ENCODE measurements around the gene SMYD1.
"Not testable (repeated sequence)": the region's sequence is repeated elsewhere in the genome, so short reads cannot be mapped to it uniquely, and the experiment has no call there.

The SMYD1 gene

DNA sequence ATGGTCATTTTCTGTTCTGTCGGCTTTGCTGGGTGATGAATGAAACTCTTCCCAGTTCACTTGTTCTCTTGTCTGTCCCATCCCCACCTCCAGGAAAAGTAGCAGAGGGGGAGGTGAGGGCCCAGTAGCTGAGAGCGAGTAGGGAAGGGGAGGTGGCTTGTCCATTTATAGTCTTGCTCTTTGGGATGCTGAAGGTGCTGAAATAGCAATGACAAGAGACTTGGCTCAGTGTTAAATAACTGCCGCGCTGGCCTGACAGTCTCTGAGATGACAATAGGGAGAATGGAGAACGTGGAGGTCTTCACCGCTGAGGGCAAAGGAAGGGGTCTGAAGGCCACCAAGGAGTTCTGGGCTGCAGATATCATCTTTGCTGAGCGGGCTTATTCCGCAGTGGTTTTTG lies at the start of gene SMYD1:
Gene SMYD1 (plus strand): TSS at position 228 of the 400 bp plus-strand sequence. CDS start 40 bp downstream, at position 268.
- DNase-seq: no peak

DNA sequence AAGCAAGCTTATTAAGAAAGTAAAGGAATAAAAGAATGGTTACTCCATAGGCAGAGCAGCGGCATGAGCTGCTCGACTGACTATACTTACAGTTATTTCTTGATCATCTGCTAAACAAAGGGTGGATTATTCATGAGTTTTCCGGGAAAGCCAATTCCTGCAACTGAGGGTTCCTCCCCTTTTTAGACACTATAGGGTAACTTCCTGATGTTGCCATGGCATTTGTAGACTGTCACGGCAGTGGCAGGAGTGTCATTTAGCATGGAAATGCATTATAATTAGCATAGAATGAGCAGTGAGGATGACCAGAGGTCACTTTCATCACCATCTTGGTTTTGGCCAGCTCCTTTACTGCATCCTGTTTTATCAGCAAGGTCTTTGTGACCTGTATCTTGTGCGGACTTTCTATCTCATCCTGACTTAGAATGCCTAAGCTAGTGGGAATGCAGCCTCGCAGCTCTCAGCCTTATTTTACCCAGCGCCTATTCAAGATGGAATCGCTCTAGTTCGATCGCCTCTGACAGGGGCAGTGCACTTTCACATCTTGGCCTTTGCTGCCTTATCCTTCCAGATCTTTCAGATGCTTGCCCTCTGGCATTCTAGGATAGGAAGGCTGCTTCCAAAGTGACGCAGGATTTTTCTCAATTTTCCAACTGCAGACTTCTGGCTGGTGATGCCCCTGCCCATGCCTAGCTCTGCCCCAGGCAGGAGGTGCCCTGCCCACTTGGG lies 49.4 kb upstream of the SMYD1 start:
- not testable (repeated sequence) for DNase-seq

DNA sequence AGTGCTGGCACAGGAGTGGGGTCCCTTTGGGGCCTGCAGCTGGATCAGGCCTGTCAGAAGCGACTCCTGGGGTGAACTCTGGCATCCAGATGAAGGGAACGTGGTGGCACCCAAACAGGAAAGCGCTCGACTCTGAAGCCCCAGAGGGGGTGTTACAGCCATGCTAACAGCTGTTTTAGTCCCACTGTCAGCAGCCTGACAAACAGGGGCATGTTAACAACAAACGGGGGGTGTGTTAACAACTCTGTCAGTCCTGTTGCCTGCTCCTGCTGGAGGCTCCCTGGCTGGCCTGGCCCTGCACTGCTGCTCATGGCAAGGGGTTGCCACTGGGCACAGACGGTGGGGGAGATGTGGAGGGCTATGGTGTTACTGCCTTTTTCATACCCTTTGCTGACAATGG lies 48.7 kb upstream of the SMYD1 start:
- no peak for DNase-seq

DNA sequence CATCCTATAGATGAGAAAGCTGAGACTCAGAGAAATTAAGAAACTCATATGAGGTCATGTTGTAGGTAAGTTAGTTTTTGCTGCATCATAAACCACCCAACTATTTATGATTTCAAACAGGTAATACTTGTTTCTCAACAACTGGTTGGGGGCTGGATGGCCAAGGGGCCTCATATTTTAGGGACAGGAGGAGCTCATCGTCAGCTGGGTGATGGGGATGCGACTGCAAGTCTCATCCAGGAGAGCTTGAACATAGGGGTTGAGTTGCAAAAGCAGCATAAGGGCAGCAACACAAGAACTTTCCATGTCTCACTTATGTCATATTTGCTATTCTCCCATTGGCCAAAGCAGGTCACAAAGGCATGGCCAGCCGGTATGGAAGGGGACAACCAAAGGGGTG lies 47.6 kb upstream of the SMYD1 start:
- no peak for DNase-seq

DNA sequence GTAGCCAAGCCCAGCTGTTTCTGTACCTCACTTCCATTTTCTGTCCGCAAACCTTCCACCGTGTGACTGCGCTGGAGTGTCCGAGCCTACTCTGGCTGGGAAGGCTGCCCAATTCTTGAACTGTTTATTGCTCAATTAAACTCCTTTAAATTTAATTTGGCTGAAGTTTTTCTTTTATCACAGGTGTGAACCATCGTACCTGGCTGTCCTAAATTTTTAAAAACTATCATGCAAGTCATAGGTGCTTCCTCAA lies 45.0 kb upstream of the SMYD1 start:
- no peak for DNase-seq

DNA sequence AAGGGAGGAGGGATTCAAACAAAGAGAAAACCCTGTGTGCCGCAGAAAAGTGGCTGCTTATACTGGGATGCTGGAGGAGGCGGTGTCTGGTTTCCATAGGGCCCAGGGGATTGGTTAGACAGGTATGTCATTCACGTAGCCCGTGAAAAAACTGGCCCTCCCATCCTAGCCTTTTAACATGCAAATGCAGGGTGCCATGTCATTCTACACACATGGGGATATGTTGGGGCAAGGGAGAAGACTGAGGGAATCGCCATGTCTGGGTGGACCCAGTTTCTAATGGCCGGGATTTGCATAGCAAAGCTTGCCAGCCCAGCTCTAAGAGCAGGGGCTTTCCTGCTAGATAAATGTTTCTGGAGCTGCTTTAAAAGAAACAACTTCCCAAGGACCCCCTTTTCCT lies 43.1 kb upstream of the SMYD1 start:
- no peak for DNase-seq

DNA sequence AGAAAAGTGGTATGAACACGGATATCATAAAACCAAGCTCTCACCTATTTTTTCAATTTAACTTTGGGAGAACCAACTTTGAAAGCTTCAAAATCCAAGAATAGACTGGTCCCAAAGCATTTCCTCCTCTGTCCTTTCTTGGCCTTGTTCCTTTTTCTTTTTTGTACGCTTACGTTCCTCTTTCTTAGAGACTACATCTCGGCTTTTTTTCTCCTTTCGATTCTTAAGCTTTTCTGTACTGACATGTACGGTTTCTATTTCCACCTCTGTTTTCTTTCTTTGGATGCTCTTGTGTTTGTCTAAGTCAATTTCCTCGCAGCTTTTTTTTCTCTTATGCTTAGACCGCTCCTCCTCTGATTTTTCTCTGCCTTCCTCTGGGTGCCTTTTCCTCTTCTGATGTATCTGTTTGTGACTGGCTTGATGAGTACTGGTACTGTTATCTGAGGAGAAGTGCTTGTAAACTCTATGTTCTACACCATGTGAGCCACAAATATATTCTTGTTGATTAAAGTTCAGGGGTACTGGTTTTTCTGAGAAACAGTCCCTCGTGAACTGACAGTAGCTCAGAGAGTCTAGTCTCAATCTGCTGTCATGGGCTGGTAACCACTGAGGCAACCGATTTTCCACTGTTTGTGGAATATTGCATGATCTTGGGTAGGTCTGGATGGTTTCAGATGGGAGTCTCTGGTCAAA lies 39.8 kb upstream of the SMYD1 start:
- DNase-seq: no peak

DNA sequence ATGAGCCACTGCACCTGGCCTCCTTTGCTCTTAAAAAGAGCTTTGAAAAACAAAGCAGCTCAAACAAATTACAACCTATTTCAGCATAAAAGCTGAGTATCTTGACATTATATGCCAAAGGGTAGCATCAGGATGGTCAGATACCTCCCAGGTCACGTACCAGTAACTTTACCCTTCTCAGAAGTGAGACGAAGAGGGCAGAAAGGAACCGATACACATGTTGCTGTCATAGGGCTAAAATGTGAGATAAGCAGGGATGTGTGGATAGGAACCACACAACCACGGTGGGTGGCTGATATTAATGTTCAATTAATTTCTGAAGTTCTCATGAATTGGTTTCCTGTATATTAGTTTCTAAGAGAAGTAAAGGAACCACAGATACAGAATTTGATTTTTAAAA lies 38.7 kb upstream of the SMYD1 start:
- no peak for DNase-seq

DNA sequence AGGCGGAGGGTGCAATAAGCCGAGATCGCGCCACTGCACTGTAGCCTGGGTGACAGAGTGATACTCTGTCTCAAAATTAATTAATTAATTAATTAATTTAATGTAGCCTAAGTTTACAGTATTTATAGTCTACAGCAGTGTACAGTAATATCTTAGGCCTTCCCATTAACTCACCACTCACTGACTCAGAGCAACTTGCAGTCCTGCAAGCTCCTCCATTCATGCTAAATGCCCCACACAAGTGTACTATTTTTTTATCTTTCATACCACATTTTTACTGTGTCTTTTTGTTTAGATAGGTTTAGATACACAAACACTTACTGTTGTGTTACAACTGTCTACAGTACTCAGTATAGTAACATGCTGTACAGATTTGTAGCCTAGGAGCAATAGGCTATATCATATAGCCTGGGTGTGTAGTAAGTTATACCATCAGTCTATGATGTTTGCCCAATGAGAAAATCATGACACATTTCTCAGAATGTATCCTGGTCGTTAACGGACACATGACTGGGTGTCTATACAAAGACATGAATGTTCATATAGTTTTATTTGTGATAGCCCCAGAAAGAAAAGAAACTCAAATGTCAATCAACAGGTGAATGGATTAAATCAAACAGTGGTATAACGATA lies 35.4 kb upstream of the SMYD1 start:
- no peak for DNase-seq

DNA sequence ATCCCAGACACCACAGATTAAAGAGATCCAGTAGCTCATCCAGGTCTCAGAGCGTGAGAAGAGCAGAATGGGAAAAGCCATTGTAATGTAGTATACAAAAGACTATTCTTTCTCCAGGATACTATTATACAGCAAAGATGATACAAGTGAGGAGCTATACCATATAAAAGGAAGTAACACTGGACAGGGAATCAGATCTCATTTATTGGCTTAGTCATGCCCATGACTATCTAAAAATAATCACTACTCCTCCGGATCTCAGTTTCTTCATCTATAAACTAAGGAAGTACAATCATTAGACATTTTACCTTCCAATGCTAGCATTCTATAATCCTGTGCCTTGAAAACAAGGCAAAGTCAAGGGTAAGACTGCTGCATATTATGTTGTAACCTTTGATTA lies 31.4 kb upstream of the SMYD1 start:
- DNase-seq: no peak

DNA sequence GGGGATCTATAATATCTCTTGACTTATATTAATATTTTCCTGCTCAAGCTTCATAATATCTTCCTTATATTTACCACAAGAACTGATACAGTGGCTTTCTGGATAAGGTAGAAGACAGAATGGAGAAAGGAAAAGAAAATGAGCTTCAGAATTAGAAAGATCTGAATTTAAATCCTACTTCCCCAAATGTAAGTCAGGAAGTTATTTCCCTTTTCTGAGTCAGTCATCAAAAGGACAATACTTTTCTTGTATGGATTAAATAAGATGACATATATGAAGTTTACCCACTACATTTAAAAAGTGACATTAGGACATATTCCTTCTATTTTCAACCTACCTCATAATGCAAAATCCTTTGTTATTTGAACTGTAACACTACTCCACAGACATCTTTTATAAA lies 31.0 kb upstream of the SMYD1 start:
- no peak for DNase-seq

DNA sequence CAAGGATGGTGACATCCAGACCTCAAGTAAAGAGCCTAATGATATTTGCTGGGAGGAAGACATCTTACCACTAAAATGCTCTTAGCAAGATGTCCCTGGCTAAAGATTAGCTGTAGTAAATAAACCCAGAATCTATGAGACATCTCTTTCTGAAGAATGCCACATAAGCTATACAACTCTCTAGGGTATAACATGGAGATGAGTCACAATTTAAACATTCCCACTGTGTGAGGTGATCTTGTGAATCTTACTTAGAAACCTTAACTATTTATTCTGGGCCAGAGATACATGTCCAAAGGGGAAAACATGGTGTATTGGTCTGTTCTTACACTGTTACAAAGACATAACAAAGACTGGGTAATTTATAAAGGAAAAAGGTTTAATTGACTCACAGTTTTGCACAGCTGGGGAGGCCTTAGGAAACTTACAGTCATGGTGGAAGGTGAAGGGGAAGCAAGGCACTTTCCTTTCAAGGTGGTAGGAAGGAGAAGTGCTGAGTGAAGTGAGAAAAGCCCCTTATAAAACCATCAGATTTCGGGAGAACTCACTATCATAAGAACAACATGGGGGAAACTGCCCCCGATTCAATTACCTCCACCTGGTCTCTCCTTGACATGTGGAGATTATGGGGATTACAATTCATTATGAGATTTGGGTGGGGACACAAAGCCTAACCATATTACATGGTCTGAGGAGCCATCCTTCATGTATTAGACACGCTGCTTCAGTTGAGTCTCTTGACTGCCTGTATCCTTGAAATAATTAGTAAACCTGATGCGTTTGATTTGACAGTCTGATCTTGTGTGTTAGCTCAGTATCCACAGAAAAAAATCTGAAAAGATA lies 29.1 kb upstream of the SMYD1 start:
- DNase-seq: no peak

DNA sequence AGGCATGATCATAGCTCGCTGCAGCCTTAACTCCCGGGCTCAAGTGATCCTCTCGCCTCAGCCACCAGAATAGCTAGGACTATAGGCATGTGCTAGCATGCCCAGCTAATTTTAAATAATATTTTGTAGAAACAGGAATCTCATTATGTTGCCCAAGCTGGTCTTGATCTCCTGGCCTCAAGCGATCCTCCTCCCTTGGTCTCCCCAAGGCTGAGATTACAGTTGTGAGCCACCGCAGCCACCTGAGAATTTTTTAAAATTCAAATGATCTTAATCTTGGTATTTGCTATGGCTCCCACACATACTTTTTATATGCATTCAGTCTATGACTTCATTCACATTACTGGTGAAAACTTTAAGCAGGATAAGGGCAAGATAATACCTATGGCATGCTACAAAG lies 25.1 kb upstream of the SMYD1 start:
- DNase-seq: no peak

DNA sequence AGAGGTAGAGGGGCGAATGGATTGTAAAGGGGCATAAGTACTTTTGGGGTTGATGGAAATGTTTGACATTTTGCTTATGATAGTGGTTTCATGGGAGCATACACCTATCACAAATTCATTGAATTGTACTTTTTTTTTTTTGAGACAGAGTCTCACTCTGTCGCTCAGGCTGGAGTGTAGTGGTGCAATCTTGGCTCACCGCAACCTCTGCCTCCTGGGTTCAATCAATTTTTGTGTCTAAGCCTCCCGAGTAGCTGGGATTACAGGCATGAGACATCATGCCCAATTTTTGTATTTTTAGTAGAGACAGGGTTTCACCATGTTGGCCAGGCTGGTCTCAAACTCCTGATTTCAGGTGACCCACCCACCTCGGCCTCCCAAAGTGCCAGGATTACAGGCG lies 22.1 kb upstream of the SMYD1 start:
- DNase-seq: not testable (repeated sequence)

DNA sequence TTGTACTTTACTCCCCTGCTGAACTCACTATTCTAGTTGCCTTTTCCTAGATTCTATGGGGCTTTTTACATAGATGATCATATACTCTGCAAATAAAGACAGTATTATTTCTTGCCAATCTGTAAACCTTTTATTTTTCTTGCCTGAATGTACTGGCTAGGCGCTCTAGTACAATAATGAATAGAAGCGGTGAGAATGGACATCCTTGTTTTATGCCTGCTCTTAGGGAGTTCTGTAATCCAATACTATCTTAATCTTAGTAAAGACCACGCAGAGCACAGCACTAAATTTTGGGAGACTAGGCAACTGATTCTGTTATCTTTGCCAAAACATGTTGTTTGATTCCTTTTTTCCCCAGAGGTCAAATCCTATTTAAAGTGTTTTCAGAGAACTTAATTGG lies 19.1 kb upstream of the SMYD1 start:
- DNase-seq: no peak

DNA sequence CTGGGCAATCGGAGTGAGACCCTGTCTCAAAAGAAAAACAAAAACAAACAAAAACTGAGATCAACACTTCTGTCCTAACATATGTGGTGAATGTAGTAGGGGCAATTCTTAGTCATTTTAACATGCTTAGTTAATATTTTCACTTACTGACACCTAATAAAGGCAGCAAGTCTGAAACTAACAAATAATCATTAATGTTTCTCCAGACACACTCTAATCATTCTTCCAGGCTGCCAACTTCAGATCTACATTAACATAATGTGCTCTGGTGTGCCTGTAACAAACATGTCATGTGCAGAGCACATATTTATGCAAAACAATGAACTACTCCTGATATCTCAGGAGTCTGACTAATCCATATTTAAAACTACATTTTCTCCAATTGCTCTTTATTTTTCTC lies 18.0 kb upstream of the SMYD1 start:
- no peak for DNase-seq

DNA sequence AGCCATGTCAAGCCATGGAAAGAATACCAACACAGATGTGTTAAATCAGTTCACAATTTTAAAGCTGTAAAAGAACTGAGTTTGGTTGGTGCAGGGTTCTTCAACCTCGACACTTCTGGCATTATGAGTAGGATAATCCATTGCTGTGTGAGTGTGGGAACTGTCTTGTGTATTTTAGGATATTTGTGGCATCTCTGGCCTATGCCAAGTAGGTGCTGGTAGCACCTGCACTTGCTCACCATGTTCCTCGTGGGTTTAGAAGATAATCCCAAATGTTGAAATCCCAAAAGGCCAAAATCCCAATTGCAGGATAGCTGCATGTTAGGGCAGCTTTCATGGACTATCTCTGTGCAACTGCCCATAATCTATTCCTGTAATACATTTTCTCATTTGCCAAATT lies 15.8 kb upstream of the SMYD1 start:
- no peak for DNase-seq

DNA sequence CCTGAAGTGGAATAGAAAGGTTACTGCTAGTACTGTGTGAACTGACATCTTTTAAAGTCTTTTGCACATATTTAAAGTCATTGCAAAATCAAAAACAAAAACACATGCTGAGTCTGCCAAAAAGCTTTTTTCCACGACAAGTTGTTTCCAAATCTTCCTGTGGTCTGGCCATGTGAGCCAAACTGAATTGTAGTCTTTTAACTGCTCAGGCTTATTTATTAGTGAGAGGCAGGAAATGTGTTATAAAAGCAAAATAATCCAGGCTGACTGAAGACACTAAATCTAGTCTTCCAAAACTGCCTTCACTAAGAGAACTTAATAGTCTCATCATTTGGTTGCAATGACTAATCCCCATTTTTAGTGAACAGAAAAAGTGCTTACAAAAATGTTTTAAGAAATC lies 14.3 kb upstream of the SMYD1 start:
- DNase-seq: no peak

DNA sequence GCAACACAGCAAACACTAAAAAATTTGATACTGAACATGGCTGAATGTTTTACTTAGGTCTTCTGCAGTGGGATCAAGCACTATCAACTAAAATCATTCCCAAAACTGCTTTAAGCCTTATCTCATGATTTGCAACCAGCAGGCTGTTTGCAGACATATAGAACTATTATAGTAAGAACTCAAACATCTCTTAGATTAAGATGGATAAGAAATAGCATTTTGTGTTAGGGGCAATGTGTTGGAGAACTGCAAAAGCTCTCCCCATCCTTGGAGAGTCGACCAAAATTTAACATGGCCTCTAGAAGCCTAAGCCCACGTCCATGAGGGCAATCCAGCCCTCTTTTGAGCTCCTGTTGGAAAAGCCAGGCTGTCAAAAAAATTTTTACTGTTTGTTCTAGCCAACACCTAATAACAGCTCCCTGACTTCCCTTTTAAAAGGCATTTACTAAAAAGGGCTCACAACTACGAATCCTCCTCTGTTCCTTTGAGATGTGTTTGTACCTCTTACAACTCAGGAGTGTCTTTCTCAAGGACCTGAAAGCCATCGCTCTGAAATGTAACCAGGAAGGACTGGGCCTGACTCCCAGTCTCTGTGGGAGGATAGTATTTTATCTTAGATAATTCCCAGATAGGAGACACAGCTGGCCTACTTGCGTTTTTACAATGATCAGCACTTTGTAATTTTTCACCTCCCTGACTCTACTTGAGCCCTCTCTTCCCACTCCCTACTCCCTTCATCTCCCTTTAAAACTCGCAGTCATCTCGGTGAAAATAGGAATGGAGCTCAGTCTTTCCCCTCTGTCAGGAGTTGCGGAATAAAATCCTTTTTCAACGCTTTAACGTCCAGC lies 13.5 kb upstream of the SMYD1 start:
- DNase-seq: no peak

DNA sequence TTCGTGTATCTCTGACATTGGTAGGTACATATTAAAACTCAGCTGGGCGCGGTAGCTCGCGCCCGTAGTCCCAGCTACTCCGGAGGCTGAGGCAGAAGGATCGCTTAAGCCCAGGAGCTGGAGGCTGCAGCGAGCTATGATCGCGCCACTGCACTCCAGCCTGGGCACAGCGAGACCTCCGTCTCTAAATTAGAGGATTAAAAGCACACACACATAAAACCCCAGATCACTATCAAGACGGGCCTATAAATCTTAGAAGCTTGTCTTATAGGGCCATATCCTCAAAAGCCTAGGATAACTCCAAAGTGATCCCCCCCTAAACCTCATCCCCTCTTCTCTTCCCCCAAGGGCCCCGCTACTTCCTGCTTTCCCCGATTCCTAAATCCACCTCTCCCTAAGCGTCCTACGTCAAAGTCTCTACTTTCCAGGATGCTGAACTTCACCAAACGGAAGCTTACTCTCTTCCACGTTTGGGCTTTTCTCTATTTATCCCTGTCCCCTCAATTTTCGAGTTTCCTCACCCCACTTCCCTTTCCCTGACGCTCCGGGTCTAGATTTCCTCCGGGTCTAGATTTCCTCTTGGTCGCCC lies 12.7 kb upstream of the SMYD1 start:
- DNase-seq: no peak

DNA sequence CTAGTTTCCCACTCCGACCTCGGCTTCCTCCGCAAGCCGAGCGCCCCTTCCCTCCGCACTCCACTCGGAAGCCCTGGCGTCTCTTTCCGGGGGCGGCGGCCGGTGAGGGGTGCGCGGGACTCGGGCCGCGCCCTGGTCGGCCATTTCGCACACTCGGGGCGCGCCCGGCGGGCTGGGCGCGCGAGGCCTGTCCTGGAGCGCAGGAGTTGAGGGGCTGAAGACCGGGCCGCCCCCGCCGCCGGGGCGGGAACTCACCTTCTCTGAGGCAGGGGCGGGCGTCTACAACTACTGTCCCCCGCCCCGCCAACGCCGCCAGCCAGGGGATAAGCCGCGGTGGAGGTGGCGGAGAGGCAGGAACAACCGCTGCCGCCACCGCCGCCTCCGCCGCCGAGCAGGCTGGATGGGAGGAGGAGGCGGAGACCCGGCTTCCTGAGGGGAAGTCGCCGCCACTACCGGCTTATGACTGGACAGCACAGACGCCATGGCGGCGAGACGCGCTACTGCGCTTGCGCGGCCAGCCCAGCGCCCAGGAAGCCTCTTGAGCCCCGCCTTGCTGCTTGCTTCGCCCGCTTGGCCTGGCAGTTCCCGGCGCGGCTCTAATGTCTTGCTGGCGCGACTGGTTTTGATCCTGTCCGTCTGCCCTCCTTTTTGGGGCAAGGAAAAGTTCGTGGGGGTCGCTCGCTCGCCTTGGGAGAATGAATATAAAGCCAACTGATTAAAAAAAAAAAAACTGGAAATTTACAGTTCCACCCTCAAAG lies 12.1 kb upstream of the SMYD1 start, which contains the start of gene KRCC1:
Gene KRCC1 (minus strand): TSS at position 413 of the 758 bp plus-strand sequence. CDS start 27,220 bp downstream, outside the sequence.
- peak; percentile 39 for DNase-seq
